MG63 (cell line): ENCODE data around the gene MXRA8. TPM values are rescaled to one million over a fixed set of nuclear protein-coding genes. Genes with fewer than 3 reads are reported as not detected.

Experiments
- DNase-seq: peaks from one replicate; pipeline ENCODE4 v3.0.0-alpha.2; 2020
- H3K27me3 ChIP-seq: fragments of 250-450 bp; sonication (Bioruptor Pico); 2 replicates; pipeline ENCODE4 v1.5.1; 2020; ENCODE audit warnings: mild to moderate bottlenecking, moderate library complexity
- H3K36me3 ChIP-seq: fragments of 250-450 bp; sonication (Bioruptor Pico); 2 replicates; pipeline ENCODE4 v1.5.1; 2020; ENCODE audit warnings: mild to moderate bottlenecking, moderate library complexity
- H3K4me3 ChIP-seq: fragments of 250-450 bp; sonication (Bioruptor Pico); 2 replicates; pipeline ENCODE4 v1.5.1; 2020; ENCODE audit warnings: mild to moderate bottlenecking, moderate library complexity
- H3K9me3 ChIP-seq: fragments of 250-450 bp; sonication (Bioruptor Pico); 2 replicates; pipeline ENCODE4 v1.5.1; 2020; ENCODE audit warnings: mild to moderate bottlenecking, moderate library complexity
- total RNA-seq: library from RNA; depleted of rRNA; stranded (reverse); fragments of >200 nt; shearing (Covaris generic); gene quantifications from 2 replicates; pipeline ENCODE4 v1.2.3, GENCODE V29; 2014; ENCODE audit warnings: low replicate concordance

The MXRA8 gene
- total RNA-seq, 1 experiment from 2014 or later, result 316 TPM

DNA sequence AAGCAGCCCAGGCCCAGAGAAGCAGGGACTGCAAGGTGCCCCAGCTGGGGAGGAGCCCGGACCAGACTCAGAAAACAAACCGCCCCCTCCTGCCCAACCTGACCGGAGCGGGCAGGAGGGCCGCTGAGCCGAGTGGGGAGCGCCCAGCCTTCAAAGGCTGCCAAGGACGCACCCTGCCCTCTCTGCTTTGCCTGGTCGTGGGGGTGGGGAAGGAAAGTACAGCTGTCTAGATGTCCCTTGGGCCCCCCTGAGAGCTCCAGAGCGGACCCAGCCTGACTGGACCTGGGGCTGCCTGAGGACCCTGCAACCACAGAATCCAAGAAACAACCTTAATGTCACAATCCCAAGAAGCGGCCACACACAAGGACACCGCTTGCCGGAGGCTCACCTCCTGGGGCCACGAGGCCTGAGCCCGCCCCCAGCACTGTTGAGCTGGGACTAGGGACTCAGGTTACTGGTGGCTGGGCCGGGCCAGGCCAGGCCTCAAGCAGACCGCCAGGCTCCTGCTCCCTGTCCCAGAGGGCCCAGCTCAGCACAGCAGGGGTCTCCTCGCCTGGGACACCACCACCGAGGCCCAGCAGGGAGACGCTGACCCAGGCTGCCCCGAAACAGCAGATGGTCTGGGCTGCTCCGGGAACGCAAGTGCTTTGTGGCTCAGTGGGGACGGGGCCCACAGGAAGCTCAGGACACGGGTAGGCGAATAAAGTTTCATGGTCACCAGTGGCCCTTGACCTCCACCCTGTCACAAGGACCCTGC is 10.5 kb downstream of the MXRA8 start:
- DNase-seq, result peak; percentile 61
- H3K27me3 ChIP-seq, result no peaks in the 10 kb centered on the region
- H3K4me3 ChIP-seq, result peak overlapping the region; percentile 66
- H3K36me3 ChIP-seq, result peaks cover 30% of the 10 kb centered on the region
- H3K9me3 ChIP-seq, result no peaks in the 10 kb centered on the region

DNA sequence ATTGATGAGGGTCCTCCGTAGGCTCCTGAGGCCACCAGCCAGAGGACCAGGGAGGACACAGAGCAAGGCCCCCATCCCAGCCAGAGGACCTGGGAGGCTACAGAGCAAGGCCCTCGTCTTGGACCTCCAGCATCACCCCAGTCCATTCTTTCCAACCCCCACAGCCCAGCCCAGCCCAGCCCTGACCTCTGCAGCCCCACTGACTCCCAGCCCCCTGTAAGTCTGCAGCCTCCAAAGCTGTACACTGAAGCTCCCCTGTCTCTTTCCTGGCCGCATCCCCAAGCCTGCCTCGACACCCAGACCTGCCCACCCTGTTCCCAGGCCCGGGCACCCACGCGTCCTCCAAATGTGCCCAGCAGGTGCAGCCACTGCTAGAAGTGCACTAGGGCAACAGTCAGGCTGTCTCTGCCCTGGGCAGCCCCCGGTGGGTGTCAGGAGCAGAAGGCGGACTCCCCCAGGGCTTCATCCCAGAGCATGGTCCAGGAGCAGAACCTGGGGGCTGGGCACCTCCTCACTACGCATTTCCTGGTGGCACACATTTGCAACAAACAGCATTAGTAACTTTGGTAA is 11.2 kb downstream of the MXRA8 start:
- peak overlapping the region; percentile 66 for H3K4me3 ChIP-seq
- no peaks in the 10 kb centered on the region for H3K9me3 ChIP-seq
- H3K27me3 ChIP-seq, result no peaks in the 10 kb centered on the region
- no peak for DNase-seq
- H3K36me3 ChIP-seq, result peaks cover 23% of the 10 kb centered on the region

DNA sequence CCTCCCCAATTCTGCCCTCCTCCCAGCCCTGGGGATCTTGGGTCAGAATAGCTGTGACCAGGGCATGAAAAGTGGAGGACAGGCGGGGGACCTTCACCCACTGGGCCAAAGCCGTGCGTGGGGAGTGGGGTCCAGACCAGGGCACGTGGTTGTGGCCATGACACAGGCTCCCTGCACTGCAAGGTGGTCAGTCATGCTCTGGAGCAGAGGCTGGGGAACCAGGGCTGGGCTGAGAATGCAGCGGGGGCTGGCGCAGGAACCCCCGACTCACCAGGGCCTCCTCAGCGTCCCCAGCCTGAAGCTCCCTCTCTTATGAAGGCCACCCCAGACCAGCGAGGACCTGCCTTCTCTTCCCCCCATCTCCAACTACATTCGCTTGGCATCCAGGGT is 11.9 kb downstream of the MXRA8 start:
- Histone ChIP-seq H3K36me3 (peaks cover 22% of the 10 kb centered on the region), H3K4me3 (peak overlapping the region; percentile 66; the same call in 1 of the 2 replicates), H3K9me3 (no peaks in the 10 kb centered on the region), H3K27me3 (no peaks in the 10 kb centered on the region)
- DNase-seq, result no peak

DNA sequence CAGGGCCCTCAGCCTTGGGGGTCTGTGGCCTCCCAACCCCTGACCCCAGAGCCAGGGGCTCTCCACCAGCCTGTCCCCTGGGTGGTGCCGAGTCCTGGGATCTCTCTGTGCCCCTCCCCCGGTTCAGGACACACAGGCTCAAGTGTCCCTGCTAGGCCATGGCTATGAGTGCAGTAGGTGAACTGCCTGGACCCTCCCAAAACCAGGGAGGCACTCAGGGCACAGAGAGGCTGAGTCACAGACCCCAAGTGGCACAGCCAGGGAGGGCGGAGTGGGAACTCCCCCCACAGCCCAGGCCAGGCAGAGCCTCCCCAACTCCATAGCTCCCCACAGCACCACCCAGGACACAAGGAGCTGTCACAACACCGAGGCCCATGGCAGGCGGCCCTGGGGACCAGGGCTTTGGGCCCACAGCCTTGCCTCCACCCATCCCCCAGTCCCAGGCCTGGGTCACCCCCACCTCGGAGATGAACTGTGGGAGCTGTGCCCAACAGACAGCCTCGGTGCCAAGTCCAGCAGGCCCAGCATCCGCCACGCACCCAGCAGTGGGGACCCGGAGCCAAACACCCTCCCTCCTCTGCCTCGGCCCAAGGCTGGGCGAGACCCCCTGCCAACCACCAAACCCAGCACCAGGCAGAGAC is 12.4 kb downstream of the MXRA8 start:
- Histone ChIP-seq H3K9me3 (no peaks in the 10 kb centered on the region), H3K27me3 (no peaks in the 10 kb centered on the region), H3K36me3 (peaks cover 27% of the 10 kb centered on the region), H3K4me3 (no peak overlapping the region; the same call in 1 of the 2 replicates)
- DNase-seq, result no peak

DNA sequence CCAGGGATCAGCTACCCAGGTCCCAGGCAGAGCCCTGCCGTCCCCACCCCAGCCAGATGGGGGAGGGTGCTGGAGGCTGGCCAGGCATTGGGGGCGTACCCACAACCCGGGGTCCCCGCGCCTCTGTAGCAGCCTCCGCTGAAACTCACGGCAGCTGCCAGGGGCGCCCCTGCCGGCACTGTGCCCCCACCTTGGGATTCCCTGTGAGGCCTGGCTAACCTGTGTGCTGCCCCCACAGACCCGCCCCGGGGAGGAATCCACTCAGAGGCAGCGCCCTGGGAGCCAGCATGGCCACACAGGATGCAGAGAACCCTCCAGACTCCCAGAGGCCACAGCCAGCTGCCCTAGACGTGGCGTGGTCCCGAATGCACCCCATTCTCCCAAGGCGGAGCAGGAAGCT is 13.0 kb downstream of the MXRA8 start:
- no peaks in the 10 kb centered on the region for H3K27me3 ChIP-seq
- no peak for DNase-seq
- no peaks in the 10 kb centered on the region for H3K9me3 ChIP-seq
- peaks cover 32% of the 10 kb centered on the region for H3K36me3 ChIP-seq
- H3K4me3 ChIP-seq, result peak overlapping the region; percentile 22

DNA sequence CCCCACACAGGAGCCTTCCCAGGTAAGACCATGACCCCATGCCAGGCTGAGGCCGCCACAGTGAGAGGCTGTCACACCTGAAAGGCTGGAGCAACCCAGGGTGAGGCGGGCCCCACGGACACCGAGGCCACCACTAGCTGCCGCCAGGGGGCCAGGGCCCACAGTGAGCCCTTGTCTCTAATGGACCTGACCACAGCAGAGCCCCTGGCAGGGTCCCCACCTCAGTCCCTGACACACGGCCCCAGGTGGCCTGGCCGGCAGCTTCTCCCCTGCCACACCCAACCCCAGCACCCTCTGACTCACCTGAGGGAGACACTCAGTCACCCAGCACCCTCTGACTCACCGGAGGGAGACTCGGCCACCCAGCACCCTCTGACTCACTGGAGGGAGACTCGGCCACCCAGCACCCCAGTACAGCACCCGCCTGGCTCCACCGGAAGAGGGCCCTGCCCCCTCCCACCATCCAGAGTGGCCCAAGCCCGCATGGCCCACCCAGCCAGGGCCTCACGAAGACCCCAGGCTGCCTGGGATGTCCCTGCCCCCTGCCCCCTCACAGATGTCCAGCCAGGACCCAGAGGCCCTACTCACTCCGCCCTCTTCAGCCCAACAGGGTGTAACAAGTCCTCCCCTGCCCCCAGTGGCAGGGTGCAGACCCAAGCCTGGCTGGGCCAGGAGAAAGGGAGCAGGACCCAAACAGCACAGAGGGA is 13.5 kb downstream of the MXRA8 start:
- H3K36me3 ChIP-seq, result peaks cover 34% of the 10 kb centered on the region
- no peaks in the 10 kb centered on the region for H3K9me3 ChIP-seq
- H3K4me3 ChIP-seq, result peak overlapping the region; percentile 22
- H3K27me3 ChIP-seq, result no peaks in the 10 kb centered on the region
- DNase-seq, result peak; percentile 96

DNA sequence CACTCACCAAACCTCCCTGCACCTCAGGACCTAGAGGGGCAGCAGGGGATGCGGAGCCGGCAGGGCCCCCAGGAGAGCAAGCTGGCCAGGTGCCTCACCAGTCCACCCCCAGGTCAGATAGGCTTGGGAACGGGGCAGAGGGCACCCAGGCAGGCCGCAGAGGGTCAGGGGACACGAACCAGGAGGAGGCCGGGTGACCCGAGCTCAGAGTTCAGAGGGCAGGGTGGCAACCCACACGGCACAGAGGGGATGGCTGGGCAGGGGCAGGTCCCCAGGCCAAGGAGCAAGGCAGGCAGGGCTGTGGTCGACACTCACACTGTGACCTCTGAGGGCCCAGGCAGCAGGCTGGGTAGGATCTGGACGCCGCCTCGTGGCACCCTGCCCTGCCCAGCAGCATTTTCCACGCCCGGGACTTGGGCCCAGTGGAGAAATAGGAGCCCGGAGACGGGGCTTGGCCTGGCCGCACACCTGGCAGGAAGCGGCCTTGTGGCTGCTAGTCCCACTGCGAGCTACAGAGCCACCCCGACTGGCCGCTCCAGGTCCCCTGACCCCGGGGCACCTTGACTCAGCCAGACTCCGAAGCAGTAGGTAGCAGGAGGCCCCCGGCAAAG is 14.4 kb downstream of the MXRA8 start:
- DNase-seq, result no peak
- Histone ChIP-seq H3K9me3 (no peaks in the 10 kb centered on the region), H3K27me3 (no peaks in the 10 kb centered on the region), H3K4me3 (no peak overlapping the region), H3K36me3 (peaks cover 35% of the 10 kb centered on the region)

DNA sequence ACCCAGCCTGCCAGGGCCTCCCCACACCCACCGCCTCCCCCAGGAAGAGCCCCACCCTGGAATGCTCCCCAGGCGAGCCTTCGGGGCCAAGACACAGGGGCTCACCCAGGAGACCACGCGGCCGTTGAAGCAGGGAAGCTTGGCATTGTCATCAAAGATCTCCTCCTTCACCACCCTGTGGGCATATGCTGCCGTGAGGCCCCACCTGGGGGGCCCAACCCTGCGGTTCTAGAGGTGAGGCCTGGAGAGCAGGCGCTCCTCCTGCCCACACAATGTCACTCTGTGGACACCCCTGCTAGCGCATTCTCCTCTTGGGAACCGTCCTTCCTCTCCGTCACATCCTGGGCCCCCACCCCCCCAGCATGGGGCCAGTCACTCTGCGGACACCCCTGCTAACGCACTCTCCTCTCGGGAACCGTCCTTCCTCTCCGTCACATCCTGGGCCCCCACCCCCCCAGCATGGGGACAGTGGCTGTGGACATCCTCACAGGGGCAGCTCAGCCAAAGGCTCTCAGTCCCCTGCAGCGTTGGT is 15.7 kb downstream of the MXRA8 start:
- Histone ChIP-seq H3K36me3 (peaks cover 39% of the 10 kb centered on the region), H3K27me3 (no peaks in the 10 kb centered on the region), H3K9me3 (no peaks in the 10 kb centered on the region)

DNA sequence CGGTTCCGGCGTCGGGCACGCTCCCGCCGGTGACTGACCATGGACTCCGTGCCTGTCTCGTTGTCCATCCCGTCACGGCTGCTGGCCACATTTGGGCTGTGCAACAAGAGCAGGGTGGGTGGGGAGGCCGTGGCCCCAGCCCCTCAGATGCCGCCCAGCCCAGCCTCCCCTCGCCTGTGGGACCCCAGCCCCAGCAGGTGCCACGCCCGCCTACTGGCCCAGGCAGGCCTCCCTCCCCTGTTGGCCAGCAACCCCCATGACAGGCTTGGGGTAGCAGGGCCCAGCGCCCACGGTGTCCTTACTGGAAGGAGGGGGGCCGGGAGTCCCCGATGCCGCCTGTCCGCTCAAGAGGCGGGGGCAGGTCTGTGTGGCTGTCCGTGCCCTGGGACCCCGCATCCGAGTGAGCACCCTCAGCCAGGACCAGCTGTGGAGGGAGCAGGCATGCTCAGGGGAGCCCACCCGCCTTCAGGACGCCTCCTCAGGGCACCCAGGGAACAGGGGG is 16.2 kb downstream of the MXRA8 start:
- Histone ChIP-seq H3K36me3 (peaks cover 43% of the 10 kb centered on the region), H3K27me3 (no peaks in the 10 kb centered on the region), H3K9me3 (no peaks in the 10 kb centered on the region), H3K4me3 (no peak overlapping the region)
- peak; percentile 0 for DNase-seq

More for the DNA sequence above, 15.7 kb downstream of the MXRA8 start:
- H3K4me3 ChIP-seq, result no peak overlapping the region
- no peak for DNase-seq

DNA sequence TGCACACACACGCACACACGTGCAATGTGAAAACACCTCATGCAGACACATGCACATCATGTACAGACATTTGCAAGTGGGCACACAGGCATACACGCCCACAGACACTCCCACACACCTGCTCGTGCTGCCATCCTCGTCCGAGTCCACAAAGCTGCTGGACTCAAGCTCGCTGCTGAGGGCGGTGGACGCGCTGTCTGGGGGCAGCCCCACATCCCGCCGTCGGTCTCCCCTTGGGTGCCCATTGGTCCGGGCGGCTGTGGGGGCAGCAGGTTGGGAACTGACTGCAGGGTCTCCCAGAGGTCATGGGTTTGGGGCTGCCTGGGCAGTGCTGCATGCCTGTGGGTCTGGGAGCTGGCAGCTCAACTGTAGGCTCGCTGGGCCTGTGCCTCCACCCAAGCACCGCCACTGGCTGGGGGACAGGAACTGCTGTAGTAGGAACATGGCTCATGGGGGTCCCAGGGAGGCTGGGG is 16.8 kb downstream of the MXRA8 start:
- DNase-seq, result no peak
- no peak overlapping the region for H3K4me3 ChIP-seq
- no peaks in the 10 kb centered on the region for H3K27me3 ChIP-seq
- peaks cover 42% of the 10 kb centered on the region for H3K36me3 ChIP-seq
- no peaks in the 10 kb centered on the region for H3K9me3 ChIP-seq

DNA sequence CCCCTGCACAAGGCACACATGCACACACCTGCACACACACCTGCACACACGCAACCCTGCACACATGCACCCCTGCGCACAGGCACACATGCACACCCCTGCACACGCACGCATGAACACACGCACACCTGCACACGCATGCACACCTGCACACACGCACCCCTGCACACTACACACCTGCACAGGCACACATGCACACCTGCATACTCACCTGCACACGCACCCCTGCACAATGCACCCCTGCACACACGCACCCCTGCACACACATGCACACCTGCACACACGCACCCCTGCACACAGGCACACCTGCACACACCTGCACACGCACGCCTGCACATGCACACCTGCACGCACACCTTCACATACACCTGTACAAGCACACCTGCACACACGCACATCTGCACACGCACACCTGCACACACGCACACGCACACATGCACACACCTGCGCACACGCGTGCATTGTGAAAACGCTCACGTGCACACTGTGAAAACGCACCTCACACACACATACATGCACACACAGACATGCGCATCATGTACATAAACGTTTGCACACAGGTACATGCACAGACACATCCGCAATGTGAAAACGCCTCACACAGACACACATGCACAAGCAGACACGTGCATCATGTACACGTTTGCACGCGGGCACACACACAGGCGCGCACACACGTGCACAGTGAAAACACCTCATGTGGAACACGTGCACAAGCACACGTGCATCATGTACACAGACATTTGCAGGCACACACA is 17.4 kb downstream of the MXRA8 start:
- Histone ChIP-seq H3K27me3 (no peaks in the 10 kb centered on the region), H3K4me3 (no peak overlapping the region), H3K36me3 (peaks cover 36% of the 10 kb centered on the region), H3K9me3 (no peaks in the 10 kb centered on the region)
- no peak for DNase-seq

DNA sequence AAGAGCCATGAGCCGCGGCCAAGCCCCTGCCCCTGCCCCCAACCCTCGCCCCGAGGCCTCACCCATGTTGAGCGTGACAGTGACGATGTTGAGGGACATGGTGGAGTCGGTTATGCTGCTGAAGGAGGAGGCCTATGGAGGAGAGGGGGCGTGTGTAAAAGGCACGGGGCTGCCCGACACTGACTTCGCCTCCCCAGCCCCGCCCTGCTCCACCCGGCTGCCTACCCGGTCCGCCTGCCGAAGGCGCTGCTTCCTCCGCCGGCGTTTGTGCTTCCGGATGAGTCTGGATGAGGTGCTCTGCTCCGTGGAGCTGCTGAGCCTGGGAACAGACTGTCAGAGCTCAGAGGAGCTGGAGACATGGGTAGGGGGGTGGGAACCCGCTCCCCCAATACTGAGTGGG is 18.2 kb downstream of the MXRA8 start:
- Histone ChIP-seq H3K27me3 (no peaks in the 10 kb centered on the region), H3K36me3 (peaks cover 35% of the 10 kb centered on the region), H3K4me3 (no peak overlapping the region), H3K9me3 (no peaks in the 10 kb centered on the region)
- no peak for DNase-seq

DNA sequence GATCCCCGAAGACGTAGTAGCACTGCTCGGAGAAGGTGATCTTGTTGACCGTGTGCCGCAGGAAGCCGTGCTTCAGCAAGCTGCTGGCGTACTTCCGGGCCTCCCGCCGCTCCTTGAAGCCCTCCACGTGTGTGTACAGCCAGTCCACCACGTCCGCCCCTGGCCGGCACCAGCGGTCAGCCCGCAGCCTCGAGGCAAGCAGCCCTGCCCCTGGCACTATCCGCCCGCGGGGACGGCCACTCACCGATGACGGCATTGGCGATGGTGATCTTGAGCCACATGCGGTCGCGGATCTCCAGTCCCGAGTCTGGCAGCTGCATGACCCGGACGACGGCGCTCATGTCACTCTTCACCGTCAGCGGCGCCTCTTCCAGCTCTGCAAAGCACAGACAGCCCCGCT is 20.1 kb downstream of the MXRA8 start:
- no peaks in the 10 kb centered on the region for H3K27me3 ChIP-seq
- no peak overlapping the region for H3K4me3 ChIP-seq
- DNase-seq, result no peak
- H3K9me3 ChIP-seq, result no peaks in the 10 kb centered on the region
- H3K36me3 ChIP-seq, result peaks cover 26% of the 10 kb centered on the region

DNA sequence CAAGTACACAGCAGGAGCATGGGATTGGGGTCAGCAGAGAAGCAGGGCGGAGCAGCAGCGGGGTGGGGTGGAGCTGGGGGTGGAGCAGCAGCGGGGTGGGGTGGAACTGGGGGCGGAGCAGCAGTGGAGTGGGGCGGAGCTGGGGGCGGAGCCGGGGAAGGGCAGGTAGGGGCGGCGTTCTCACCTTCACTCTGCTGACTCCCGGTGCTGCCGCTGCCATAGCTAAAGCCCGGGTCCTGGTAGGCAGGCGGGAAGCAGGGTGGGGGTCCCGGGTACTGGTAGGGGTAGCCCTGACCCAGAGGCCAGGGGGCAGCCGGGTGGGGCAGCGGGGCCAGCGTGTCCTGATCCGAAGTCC is 20.6 kb downstream of the MXRA8 start:
- no peak for DNase-seq
- H3K36me3 ChIP-seq, result peaks cover 26% of the 10 kb centered on the region
- no peaks in the 10 kb centered on the region for H3K9me3 ChIP-seq
- H3K4me3 ChIP-seq, result no peak overlapping the region
- H3K27me3 ChIP-seq, result no peaks in the 10 kb centered on the region

DNA sequence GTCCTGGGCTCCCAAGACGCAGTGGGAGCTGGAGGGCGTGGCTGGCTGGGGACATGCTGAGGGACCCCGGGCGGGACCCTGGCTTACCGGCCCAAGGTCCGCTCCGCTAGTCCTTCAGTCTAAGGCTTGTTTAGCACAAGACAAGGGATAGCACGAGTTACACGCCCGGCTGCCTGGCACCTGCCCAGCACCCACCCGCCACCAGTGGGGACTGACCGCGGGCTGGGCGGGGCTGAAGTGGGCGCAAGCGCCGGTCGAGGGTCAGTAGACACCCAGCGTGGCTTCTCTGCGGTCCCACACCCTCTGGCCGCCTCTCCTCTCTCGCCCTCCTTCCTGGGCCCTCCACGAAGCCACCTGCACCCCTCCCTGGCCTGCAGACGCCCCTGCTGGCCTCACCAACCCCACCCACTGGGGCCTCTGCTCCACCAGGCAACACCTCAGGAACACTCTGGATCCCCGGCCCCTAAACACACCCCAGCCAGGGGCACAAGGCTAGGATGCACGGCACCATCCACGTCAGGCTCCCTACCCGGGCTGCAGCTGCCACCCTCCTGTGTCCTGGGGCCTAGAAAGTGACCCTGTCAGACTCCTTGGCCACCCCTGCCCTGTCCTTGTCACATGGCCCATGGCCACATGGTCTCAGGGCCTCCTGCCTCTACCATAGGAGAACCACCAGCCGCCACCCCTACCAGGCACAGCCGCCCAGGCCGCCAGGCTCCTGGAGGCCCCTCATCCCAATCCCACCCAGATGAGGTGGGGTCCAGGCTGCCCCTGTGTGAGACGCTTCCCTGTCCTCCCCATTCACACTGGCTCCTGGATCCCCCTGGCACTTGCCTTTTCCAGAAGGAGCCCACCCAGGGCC is 21.2 kb downstream of the MXRA8 start:
- Histone ChIP-seq H3K36me3 (peaks cover 26% of the 10 kb centered on the region), H3K27me3 (no peaks in the 10 kb centered on the region), H3K4me3 (no peak overlapping the region), H3K9me3 (no peaks in the 10 kb centered on the region)
- DNase-seq, result no peak
